A549 treated with Mapracorat at 1 μM for 4 hours (cell line): ENCODE measurements around the gene FHL5. TPM values are rescaled to one million over a fixed set of nuclear protein-coding genes. Genes with fewer than 3 reads are reported as not detected.

ENCODE experiments used
- total RNA-seq: library from RNA; stranded (reverse); fragments of 200-300 nt; extraction: Qiagen RNA extraction; gene quantifications from 5 replicates; pipeline ENCODE4 v1.2.3, GENCODE V29; 2022

The FHL5 gene
- not detected in 5 replicates for total RNA-seq

GRCh38 chr6:96562886-96563285 lies at the start of gene FHL5:
FHL5 (plus strand) TSS chr6:96563128; CDS start chr6:96603614, 40,486 bp downstream.

GRCh38 chr6:96521644-96522464 lies 41.1 kb upstream of the FHL5 start, which contains the start of gene UFL1:
UFL1 (plus strand) TSS chr6:96521806; CDS start chr6:96521874, 68 bp downstream.

Other genes starting within 250 kb of the FHL5 start
- 6.8 to 9.5 TPM (median 8.8 TPM) in 5 replicates for gene UFL1, start 41.3 kb upstream of the FHL5 start, total RNA-seq